Stimulated activated naive CD8-positive, alpha-beta T cell treated with anti-CD3 and anti-CD28 coated beads, Interleukin-15, Interleukin-2, amounts not matched to agents 100 U/mL and 50 U/mL, for 24 hours (primary cell): Measurements from ENCODE around the gene IQCB1.
"Not testable (repeated sequence)": the region's sequence is repeated elsewhere in the genome, so short reads cannot be mapped to it uniquely, and the experiment has no call there.

Experiments
- ATAC-seq: fragments of 150-1000 bp; cut with Tn5 transposase; one replicate; pipeline ENCODE4 v1.10.0; 2021
- DNase-seq: peaks from one replicate; pipeline ENCODE4 v3.0.0; 2021

The IQCB1 gene

DNA sequence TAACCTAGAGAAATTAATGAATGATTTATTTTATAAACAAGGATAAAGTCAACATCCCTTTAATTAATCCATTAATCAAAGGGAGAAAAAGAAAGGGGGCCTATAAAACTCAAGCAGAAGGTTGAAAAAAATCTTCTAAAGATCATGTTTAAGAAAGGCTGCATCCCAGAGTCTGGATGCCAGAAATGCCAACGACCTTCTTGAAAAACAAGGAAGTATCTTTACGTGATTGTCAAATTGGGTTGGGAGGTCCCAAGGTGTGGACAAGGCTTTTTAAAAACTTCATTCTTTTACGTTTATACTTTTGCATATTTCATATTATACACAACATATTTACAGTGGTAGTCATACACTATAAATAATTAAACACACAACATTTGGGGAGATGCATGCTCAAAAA is 86.9 kb downstream of the IQCB1 start:
- DNase-seq: no peak
- no peak for ATAC-seq

- not testable (repeated sequence) for DNase-seq, ATAC-seq
These were observed 91.8 kb downstream of the IQCB1 start for GRCh38 chr3:121743106-121743505.

DNA sequence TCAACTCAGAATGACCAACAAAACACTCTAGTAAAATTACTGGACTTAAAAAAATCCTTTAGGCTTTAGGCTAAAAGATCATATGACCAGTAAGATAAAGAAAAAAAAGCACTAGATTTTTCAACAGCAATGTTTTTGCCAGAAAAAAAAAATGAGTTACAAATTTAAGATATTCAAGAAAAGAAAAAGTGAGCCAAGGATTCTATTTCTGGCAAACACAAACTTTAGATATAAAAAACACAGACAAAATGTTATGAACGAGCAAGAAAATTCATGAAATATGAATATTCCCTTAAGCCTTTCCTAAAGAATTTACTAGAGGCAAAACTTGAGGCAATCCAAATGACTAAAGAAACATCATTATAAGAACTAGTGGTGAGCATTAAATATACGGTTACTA is 94.0 kb downstream of the IQCB1 start:
- DNase-seq: no peak

DNA sequence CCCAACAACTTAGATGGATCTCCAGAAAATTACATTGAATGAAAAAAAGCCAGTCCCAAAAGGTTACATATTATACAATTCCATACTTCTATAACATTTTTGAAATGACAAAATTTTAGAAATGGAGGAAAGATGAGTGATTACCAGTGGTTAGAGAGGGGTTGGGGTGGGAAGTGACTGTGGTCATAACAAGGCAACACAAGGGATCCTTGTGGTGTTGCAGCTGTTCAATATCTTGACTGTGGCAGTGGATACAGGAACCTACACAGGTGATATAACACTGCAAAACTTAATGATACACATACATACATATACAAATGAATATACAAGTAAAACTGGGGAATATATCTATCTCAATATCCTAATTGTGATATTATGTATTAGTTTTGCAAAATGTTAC is 95.0 kb downstream of the IQCB1 start:
- DNase-seq: no peak

More for the DNA sequence above, 94.0 kb downstream of the IQCB1 start:
- no peak for ATAC-seq

GRCh38 chr3:121737644-121738043 is 97.2 kb downstream of the IQCB1 start:
- DNase-seq (no peak), ATAC-seq (no peak)

More for the DNA sequence above, 95.0 kb downstream of the IQCB1 start:
- ATAC-seq: no peak

DNA sequence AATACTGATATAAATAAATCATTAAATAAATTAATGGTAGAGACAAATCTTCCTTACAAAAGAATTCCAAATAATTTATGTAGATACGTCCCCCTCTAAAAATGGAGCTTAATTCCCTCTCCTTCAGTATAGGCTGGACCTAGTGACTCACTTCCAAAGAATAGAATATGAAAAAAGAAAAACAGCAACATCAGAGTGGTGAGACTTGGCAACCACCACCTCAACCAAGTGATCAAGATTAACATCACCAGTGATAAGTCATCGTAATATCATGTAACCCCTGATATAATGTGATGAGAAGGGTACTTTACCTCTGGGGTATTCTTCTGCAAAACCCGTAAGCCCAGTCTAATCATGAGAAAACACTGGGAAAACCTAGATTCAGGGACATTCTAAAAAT is 98.7 kb downstream of the IQCB1 start:
- DNase-seq (no peak), ATAC-seq (peak; percentile 74)

DNA sequence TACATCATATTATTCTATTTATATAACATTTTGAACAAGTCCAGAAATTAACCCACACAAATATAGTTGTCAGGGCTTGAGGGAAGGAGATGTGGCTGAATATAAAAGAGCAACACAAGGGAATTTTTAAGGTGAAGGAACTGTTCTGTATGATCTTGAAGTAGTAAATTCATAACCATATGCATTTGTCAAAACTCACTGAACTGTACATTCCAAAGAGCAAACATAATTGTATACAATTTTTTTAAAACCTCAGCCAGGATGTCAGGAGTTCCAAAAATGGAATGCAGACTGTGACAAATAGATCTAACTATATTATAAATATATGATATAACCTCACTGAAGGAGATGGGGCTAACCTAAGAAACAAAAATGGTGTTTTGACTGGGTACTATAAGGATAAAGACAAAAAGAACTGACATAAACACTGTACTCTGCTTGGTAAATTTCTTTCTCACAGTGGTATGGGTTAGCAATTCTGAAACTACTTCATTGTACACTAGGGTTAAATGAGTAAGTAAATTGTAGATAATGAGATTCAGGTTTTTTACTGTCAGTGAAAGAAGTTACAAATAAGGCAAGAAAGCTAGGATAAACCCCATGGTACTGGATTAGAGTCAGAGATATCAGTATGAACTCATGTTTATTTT is 99.7 kb downstream of the IQCB1 start:
- DNase-seq (no peak), ATAC-seq (peak; percentile 93)

DNA sequence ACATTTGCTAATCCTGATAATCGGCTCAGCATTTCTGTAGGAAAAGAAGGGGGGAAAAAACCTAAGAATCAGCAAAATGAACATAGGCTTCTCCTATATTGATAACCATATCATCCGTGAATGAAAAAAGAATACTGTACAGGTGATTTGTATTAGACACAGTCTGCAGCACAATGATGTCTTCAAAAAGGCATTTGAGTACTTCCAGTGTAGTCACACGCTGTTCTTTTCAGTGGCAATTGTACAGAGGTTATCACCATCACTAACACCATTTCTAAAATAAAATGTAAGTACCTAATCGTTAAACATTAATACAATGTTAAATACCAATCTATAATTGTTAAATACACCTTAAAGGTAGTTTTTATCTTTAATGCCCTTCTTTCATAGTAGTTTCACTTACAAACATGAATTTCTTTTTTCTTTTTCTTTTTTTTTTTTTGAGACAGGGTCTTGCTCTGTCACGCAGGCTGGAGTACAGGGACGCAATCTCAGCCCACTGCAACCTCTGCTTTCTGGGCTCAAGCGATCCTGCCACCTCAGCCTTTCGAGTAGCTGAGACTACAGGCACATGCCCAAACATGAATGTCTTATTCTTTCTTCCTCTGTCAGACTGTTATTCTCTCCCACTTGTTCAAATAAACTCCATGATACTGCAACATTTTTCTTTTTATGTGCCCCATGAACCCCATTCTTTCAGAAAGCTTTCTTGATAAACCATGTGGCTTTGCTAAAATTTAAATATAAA is 103.7 kb downstream of the IQCB1 start:
- ATAC-seq (no peak), DNase-seq (no peak)

GRCh38 chr3:121724130-121724529 is 110.7 kb downstream of the IQCB1 start:
- ATAC-seq: no peak

GRCh38 chr3:121723485-121723884 is 111.4 kb downstream of the IQCB1 start:
- no peak for ATAC-seq
- DNase-seq: no peak

More at GRCh38 chr3:121724130-121724529, 110.7 kb downstream of the IQCB1 start:
- no peak for DNase-seq

DNA sequence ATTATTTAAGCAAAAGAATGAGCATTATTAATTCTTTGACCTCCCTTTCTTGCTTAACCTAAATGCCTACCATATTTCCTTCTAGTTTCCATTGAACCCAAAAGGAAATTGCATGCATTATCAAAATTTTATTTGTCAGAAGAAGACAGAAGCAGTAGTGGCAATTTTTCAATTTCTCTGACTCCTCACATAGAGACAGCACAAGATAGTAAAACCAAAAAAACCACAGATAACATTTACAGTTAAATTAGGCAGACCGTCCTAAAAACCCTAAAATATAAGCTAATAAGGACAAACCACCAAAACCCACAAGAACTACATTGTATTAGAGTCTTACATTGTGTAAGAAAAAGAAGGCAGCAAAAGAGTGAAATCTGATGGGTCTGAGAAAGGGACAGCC is 112.4 kb downstream of the IQCB1 start:
- no peak for DNase-seq
- no peak for ATAC-seq

- ATAC-seq (no peak), DNase-seq (no peak)
These were observed 114.7 kb downstream of the IQCB1 start for GRCh38 chr3:121720163-121720562.
